ENCODE data around the gene FNDC3A.

DNA sequence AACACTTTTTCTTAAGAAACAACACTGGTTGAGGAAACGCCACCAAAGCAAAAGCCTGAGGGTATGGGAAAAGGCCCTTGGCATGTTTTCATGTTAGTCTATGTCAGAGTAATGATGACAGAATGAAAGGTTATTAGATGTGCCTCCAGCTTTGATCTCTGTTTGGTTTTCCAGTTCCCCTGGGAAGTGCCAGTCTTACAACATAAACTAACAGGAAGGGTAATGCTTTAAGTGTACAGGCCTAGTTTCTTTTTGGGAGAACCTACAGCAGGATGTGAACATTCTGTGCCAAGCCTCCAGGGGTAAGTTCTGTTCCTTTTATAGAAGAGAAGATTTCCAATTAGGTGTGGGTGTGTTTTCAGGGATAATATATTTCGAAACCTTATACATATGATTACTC, 121.7 kb downstream of the FNDC3A start:
- TF ChIP-seq POLR2A (IDR thresholded peaks at IDR 0.05) (no peak), CTCF (IDR thresholded peaks at IDR 0.05) (no peak), POLR2AphosphoS5 (IDR thresholded peaks at IDR 0.05) (peak; percentile 49)

Data from prostate gland (tissue), 2 donors.